NB4 (cell line): ENCODE data around the gene OR8B12.

Experiments used
- TF ChIP-seq, protein P1 (sequence below): IDR thresholded peaks from 2 replicates; pipeline ENCODE4 v1.6.1; 2011; ENCODE audit warnings: low read depth, low read length
- TF ChIP-seq, protein P2 (sequence below): IDR thresholded peaks from one replicate; pipeline ENCODE4 v1.5.1; 2012; ENCODE audit warnings: low read depth, low read length

DNA sequence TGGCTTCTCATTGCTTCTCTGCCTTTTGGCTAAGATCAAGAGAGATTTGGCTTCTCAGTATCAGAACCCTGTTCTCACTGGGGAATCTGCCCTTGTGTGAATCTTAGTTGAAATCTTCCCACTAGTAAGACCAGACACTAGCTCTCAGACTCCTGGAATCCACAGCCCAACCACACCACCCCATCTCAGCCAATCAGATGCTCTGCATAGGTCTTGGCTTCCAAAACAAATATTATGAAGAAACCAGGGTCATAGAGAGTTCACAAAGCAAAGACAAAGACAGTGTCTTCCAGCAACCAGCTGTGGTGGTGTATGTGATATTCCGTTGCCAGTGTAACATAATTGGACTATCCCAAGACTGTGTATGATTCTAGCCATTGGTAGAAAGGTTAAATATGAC, 5.4 kb downstream of the OR8B12 start:
- TF ChIP-seq, protein P1, sequence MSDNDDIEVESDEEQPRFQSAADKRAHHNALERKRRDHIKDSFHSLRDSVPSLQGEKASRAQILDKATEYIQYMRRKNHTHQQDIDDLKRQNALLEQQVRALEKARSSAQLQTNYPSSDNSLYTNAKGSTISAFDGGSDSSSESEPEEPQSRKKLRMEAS = no peak
- TF ChIP-seq, protein P2, sequence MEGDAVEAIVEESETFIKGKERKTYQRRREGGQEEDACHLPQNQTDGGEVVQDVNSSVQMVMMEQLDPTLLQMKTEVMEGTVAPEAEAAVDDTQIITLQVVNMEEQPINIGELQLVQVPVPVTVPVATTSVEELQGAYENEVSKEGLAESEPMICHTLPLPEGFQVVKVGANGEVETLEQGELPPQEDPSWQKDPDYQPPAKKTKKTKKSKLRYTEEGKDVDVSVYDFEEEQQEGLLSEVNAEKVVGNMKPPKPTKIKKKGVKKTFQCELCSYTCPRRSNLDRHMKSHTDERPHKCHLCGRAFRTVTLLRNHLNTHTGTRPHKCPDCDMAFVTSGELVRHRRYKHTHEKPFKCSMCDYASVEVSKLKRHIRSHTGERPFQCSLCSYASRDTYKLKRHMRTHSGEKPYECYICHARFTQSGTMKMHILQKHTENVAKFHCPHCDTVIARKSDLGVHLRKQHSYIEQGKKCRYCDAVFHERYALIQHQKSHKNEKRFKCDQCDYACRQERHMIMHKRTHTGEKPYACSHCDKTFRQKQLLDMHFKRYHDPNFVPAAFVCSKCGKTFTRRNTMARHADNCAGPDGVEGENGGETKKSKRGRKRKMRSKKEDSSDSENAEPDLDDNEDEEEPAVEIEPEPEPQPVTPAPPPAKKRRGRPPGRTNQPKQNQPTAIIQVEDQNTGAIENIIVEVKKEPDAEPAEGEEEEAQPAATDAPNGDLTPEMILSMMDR = no peak
